ENCODE results near the gene RO60.

GRCh38 chr1:193036337-193037047 lies 22.9 kb upstream of the RO60 start:
- TF ChIP-seq CTCF (IDR thresholded peaks at IDR 0.05) (no peak), POLR2A (IDR thresholded peaks at IDR 0.05) (no peak)
